ENCODE results near the gene FGD2. TPM values are rescaled to one million over a fixed set of nuclear protein-coding genes. Genes with fewer than 3 reads are reported as not detected.

Gene FGD2
- total RNA-seq (2014; rRNA removed; shearing (Covaris generic)): not detected in 2 replicates

GRCh38 chr6:37005061-37005810 lies at the start of gene FGD2:
TSS of gene FGD2 (plus strand) at chr6:37005655. CDS start at chr6:37005818, 163 bp downstream.

GRCh38 chr6:36985808-36986703 lies 19.4 kb upstream of the FGD2 start, which contains the start of gene MTCH1:
TSS of gene MTCH1 (minus strand) at chr6:36986196. CDS start at chr6:36986173, 23 bp downstream.

Other genes starting within 250 kb of the FGD2 start
- 0.05 and 0.26 TPM in 2 replicates for gene CPNE5, start 166.2 kb upstream of the FGD2 start, total RNA-seq (2014; rRNA removed; shearing (Covaris generic))
- 20.5 and 21.0 TPM in 2 replicates for gene PPIL1, start 130.9 kb upstream of the FGD2 start, total RNA-seq (2014; rRNA removed; shearing (Covaris generic))
- 16.7 and 17.6 TPM in 2 replicates for gene C6orf89, start 119.7 kb upstream of the FGD2 start, total RNA-seq (2014; rRNA removed; shearing (Covaris generic))
- not detected in 2 replicates for gene PI16, start 50.9 kb upstream of the FGD2 start, total RNA-seq (2014; rRNA removed; shearing (Covaris generic))
- 84.8 and 96.6 TPM in 2 replicates for gene MTCH1, start 19.5 kb upstream of the FGD2 start, total RNA-seq (2014; rRNA removed; shearing (Covaris generic))
- gene PIM1, start 164.5 kb downstream of the FGD2 start, total RNA-seq (2014; rRNA removed; shearing (Covaris generic)): 14.0 and 18.5 TPM in 2 replicates

All from A375 (cell line).